Neural progenitor cell (in vitro differentiated cells): Measurements from ENCODE around the gene FFAR1. TPM values are rescaled to one million over a fixed set of nuclear protein-coding genes. Genes with fewer than 3 reads are reported as not detected.

Source experiments
- DNase-seq: peaks from one replicate; pipeline ENCODE4 v3.0.0-alpha.2; 2016; ENCODE audit warnings: low spot score
- H2AFZ ChIP-seq: fragments of 200-600 bp; sonication (generic); replicated peaks from 2 replicates; pipeline ENCODE4 v1.6.1; 2016; ENCODE audit warnings: antibody characterized with exemption
- H3F3A ChIP-seq: fragments of 200-600 bp; sonication (generic); 2 replicates; pipeline ENCODE4 v1.6.1; 2016; ENCODE audit warnings: antibody characterized with exemption, low read depth
- H3K27ac ChIP-seq: fragments of 200-600 bp; sonication (generic); 2 replicates; pipeline ENCODE4 v1.5.1; 2016; ENCODE audit warnings: mild to moderate bottlenecking
- H3K27me3 ChIP-seq: fragments of 200-600 bp; sonication (generic); 2 replicates; pipeline ENCODE4 v1.6.1; 2016; ENCODE audit warnings: mild to moderate bottlenecking, moderate library complexity
- H3K36me3 ChIP-seq: fragments of 200-600 bp; sonication (generic); 2 replicates; pipeline ENCODE4 v1.5.1; 2016
- H3K4me1 ChIP-seq: fragments of 200-600 bp; sonication (generic); 2 replicates; pipeline ENCODE4 v1.6.1; 2016; ENCODE audit warnings: mixed run types
- H3K4me2 ChIP-seq: fragments of 200-600 bp; sonication (generic); 2 replicates; pipeline ENCODE4 v1.6.1; 2016
- H3K4me3 ChIP-seq: fragments of 200-600 bp; sonication (generic); 2 replicates; pipeline ENCODE4 v1.5.1; 2016
- H3K79me2 ChIP-seq: fragments of 200-600 bp; sonication (generic); 2 replicates; pipeline ENCODE4 v1.6.1; 2016; ENCODE audit warnings: low read depth
- H3K9ac ChIP-seq: fragments of 200-600 bp; sonication (generic); 2 replicates; pipeline ENCODE4 v1.6.1; 2016
- H3K9me3 ChIP-seq: fragments of 200-600 bp; sonication (generic); 2 replicates; pipeline ENCODE4 v1.5.1; 2016; ENCODE audit warnings: low read depth
- H4K20me1 ChIP-seq: fragments of 200-600 bp; sonication (generic); 2 replicates; pipeline ENCODE4 v1.6.1; 2016; ENCODE audit warnings: low read depth
- H3K27ac Mint-ChIP-seq: 3 replicates; pipeline ENCODE4 v1.8.0; 2021; ENCODE audit warnings: mixed read lengths
- H3K27me3 Mint-ChIP-seq: 2 replicates; pipeline ENCODE4 v1.8.0; 2022; ENCODE audit warnings: low read depth, mild to moderate bottlenecking, inconsistent platforms, moderate library complexity, mixed read lengths; ENCODE audit not compliant: insufficient read depth
- H3K36me3 Mint-ChIP-seq: 3 replicates; pipeline ENCODE4 v1.8.0; 2021; ENCODE audit warnings: mixed read lengths
- H3K4me1 Mint-ChIP-seq: 3 replicates; pipeline ENCODE4 v1.8.0; 2021; ENCODE audit warnings: mixed read lengths
- H3K4me3 Mint-ChIP-seq: 3 replicates; pipeline ENCODE4 v1.8.0; 2021; ENCODE audit warnings: mild to moderate bottlenecking, moderate library complexity, mixed read lengths
- H3K9me3 Mint-ChIP-seq: 3 replicates; pipeline ENCODE4 v1.8.0; 2020; ENCODE audit warnings: mixed read lengths
- CTCF ChIP-seq: fragments of 200-600 bp; sonication (generic); IDR thresholded peaks from 2 replicates; pipeline ENCODE4 v1.5.1; 2017; ENCODE audit warnings: antibody characterized with exemption, mild to moderate bottlenecking
- EZH2 ChIP-seq: fragments of 200-600 bp; sonication (generic); IDR thresholded peaks from 2 replicates; pipeline ENCODE4 v1.6.1; 2017; ENCODE audit warnings: antibody characterized with exemption, mild to moderate bottlenecking, moderate library complexity
- EZH2phosphoT487 ChIP-seq: fragments of 200-600 bp; sonication (generic); IDR thresholded peaks from 2 replicates; pipeline ENCODE4 v1.6.1; 2017; ENCODE audit warnings: antibody characterized with exemption
- total RNA-seq: library from RNA; depleted of rRNA; stranded (reverse); fragments of >200 nt; gene quantifications from 2 replicates; pipeline ENCODE4 v1.2.3, GENCODE V29; 2015; ENCODE audit warnings: low replicate concordance

Gene FFAR1
- total RNA-seq, 1 donor from 2014 or later: not detected

- Histone ChIP-seq H3K36me3 (no peaks in the 10 kb centered on the region), H3K27me3 (no peaks in the 10 kb centered on the region), H3K4me2 (no peak overlapping the region), H3K79me2 (no peaks in the 10 kb centered on the region), H4K20me1 (no peaks in the 10 kb centered on the region), H2AFZ (no peak overlapping the region), H3K9ac (no peak overlapping the region), H3K4me1 (no peaks in the 10 kb centered on the region), H3K27ac (no peak overlapping the region), H3K4me3 (no peak overlapping the region), H3K9me3 (no peaks in the 10 kb centered on the region), H3F3A (no peaks in the 10 kb centered on the region)
- no peaks in the 10 kb centered on the region for H3K4me1 Mint-ChIP-seq
- H3K9me3 Mint-ChIP-seq: no peaks in the 10 kb centered on the region
- TF ChIP-seq EZH2 (no peak), CTCF (no peak), EZH2phosphoT487 (no peak)
- H3K27me3 Mint-ChIP-seq: no peaks in the 10 kb centered on the region
- no peak for DNase-seq
- no peak overlapping the region for H3K4me3 Mint-ChIP-seq
- H3K36me3 Mint-ChIP-seq: no peaks in the 10 kb centered on the region
- H3K27ac Mint-ChIP-seq: no peak overlapping the region
Observed at GRCh38 chr19:35329323-35329722, 18.4 kb upstream of the FFAR1 start.

- H3K4me2 ChIP-seq: no peak overlapping the region
- H3K36me3 Mint-ChIP-seq: no peaks in the 10 kb centered on the region
- H2AFZ ChIP-seq: no peak overlapping the region
- H3K27me3 ChIP-seq: no peaks in the 10 kb centered on the region
- no peaks in the 10 kb centered on the region for H3K79me2 ChIP-seq
- DNase-seq: no peak
- H3K9me3 ChIP-seq: no peaks in the 10 kb centered on the region
- no peak overlapping the region for H3K4me3 ChIP-seq
- no peak overlapping the region for H3K4me3 Mint-ChIP-seq
- no peaks in the 10 kb centered on the region for H3K36me3 ChIP-seq
- H3K4me1 ChIP-seq: no peaks in the 10 kb centered on the region
- H3K4me1 Mint-ChIP-seq: no peaks in the 10 kb centered on the region
- no peaks in the 10 kb centered on the region for H3K9me3 Mint-ChIP-seq
- H3K27ac Mint-ChIP-seq: no peak overlapping the region
- no peak overlapping the region for H3K9ac ChIP-seq
- no peaks in the 10 kb centered on the region for H3K27me3 Mint-ChIP-seq
- no peaks in the 10 kb centered on the region for H4K20me1 ChIP-seq
- no peaks in the 10 kb centered on the region for H3F3A ChIP-seq
- no peak for TF ChIP-seq CTCF
- H3K27ac ChIP-seq: no peak overlapping the region
Observed at GRCh38 chr19:35330475-35330874, 17.2 kb upstream of the FFAR1 start.

- no peaks in the 10 kb centered on the region for H3K9me3 ChIP-seq
Observed at GRCh38 chr19:35331551-35332214, 16.0 kb upstream of the FFAR1 start.

More at GRCh38 chr19:35331551-35332214, 16.0 kb upstream of the FFAR1 start:
- no peak overlapping the region for H3K4me3 Mint-ChIP-seq
- Histone ChIP-seq H3K4me3 (no peak overlapping the region), H3K4me1 (no peaks in the 10 kb centered on the region), H3F3A (no peaks in the 10 kb centered on the region), H3K27me3 (no peaks in the 10 kb centered on the region), H2AFZ (no peak overlapping the region), H3K36me3 (no peaks in the 10 kb centered on the region), H3K79me2 (no peaks in the 10 kb centered on the region), H4K20me1 (no peaks in the 10 kb centered on the region), H3K4me2 (no peak overlapping the region), H3K9ac (no peak overlapping the region), H3K27ac (no peak overlapping the region)
- no peak for TF ChIP-seq EZH2phosphoT487
- no peak for TF ChIP-seq CTCF
- TF ChIP-seq EZH2: no peak
- no peak for DNase-seq
- H3K27me3 Mint-ChIP-seq: peaks cover 3% of the 10 kb centered on the region
- no peak overlapping the region for H3K27ac Mint-ChIP-seq
- H3K36me3 Mint-ChIP-seq: no peaks in the 10 kb centered on the region
- H3K9me3 Mint-ChIP-seq: no peaks in the 10 kb centered on the region
- peaks cover 3% of the 10 kb centered on the region for H3K4me1 Mint-ChIP-seq
